Stimulated activated CD8-positive, alpha-beta memory T cell treated with anti-CD3 and anti-CD28 coated beads, Interleukin-7, amount 100 ng/mL, for 4 hours (primary cell): ENCODE measurements around the gene OR4N5.
"Not testable (repeated sequence)": the region's sequence is repeated elsewhere in the genome, so short reads cannot be mapped to it uniquely, and the experiment has no call there.

Experiments used
- DNase-seq, 2 donors: peaks; one replicate each; pipeline ENCODE4 v3.0.0-alpha.2; 2020; ENCODE audit warnings: low read depth in 2 of 2

The OR4N5 gene

GRCh38 chr14:20138520-20138919, at the start of gene OR4N5:
Gene OR4N5, plus strand, starts transcription at chr14:20138820. Its CDS starts 4,916 bp downstream, at chr14:20143736.
- no peak for DNase-seq

- no peak for DNase-seq
Measured at GRCh38 chr14:20092050-20092449, 46.6 kb upstream of the OR4N5 start.

GRCh38 chr14:20093442-20093841, 45.2 kb upstream of the OR4N5 start:
- DNase-seq, result no peak

GRCh38 chr14:20098926-20099770, 39.5 kb upstream of the OR4N5 start:
- DNase-seq, result not testable (repeated sequence)

GRCh38 chr14:20110438-20110837, 28.2 kb upstream of the OR4N5 start, which contains the start of gene OR4K17:
Gene OR4K17, plus strand, starts transcription at chr14:20110739. Its CDS starts 6,761 bp downstream, at chr14:20117500.
- DNase-seq, result no peak

GRCh38 chr14:20112321-20112720, 26.3 kb upstream of the OR4N5 start:
- DNase-seq, result no peak

- no peak for DNase-seq
Measured at GRCh38 chr14:20116748-20117147, 21.9 kb upstream of the OR4N5 start.

GRCh38 chr14:20118795-20119194, 19.8 kb upstream of the OR4N5 start:
- no peak for DNase-seq

GRCh38 chr14:20143911-20144310, 5.3 kb downstream of the OR4N5 start:
- no peak for DNase-seq

GRCh38 chr14:20144820-20145219, 6.2 kb downstream of the OR4N5 start:
- DNase-seq, result no peak

GRCh38 chr14:20164462-20164861, 25.8 kb downstream of the OR4N5 start:
- no peak for DNase-seq

- no peak for DNase-seq
Measured at GRCh38 chr14:20167091-20167490, 28.5 kb downstream of the OR4N5 start.

- not testable (repeated sequence) for DNase-seq
Measured at GRCh38 chr14:20169852-20170251, 31.2 kb downstream of the OR4N5 start.

GRCh38 chr14:20174205-20174604, 35.6 kb downstream of the OR4N5 start:
- not testable (repeated sequence) for DNase-seq

- no peak for DNase-seq
Measured at GRCh38 chr14:20176330-20176729, 37.7 kb downstream of the OR4N5 start.

- DNase-seq, result no peak
Measured at GRCh38 chr14:20177433-20177974, 38.9 kb downstream of the OR4N5 start.

GRCh38 chr14:20179218-20179617, 40.6 kb downstream of the OR4N5 start:
- no peak for DNase-seq

GRCh38 chr14:20179880-20180279, 41.3 kb downstream of the OR4N5 start:
- DNase-seq, result no peak

GRCh38 chr14:20180486-20180885, 41.9 kb downstream of the OR4N5 start:
- DNase-seq, result no peak

- no peak for DNase-seq
Measured at GRCh38 chr14:20184181-20184580, 45.6 kb downstream of the OR4N5 start.

GRCh38 chr14:20190596-20190995, 52.0 kb downstream of the OR4N5 start, which contains the start of gene OR11G2:
Gene OR11G2, plus strand, starts transcription at chr14:20190896. Its CDS starts 6,542 bp downstream, at chr14:20197438.
- no peak for DNase-seq

GRCh38 chr14:20191396-20191795, 52.8 kb downstream of the OR4N5 start:
- DNase-seq, result no peak

GRCh38 chr14:20194101-20194500, 55.5 kb downstream of the OR4N5 start:
- DNase-seq, result no peak
